Liver (tissue), 9 donors: Measurements from ENCODE around the gene ARL4A. TPM values are rescaled to one million over a fixed set of nuclear protein-coding genes. Genes with fewer than 3 reads are reported as not detected.

Experiments
- DNase-seq: peaks from one replicate; pipeline ENCODE4 v3.0.0-alpha.2; 2017; ENCODE audit warnings: low spot score
- H3K27ac ChIP-seq, 2 donors: one replicate each; pipeline ENCODE4 v1.7.0; 2013; ENCODE audit warnings: inconsistent platforms in 2 of 2, low read length in 2 of 2, control low read depth in 1 of 2, low read depth in 1 of 2, mild to moderate bottlenecking in 1 of 2
- H3K27me3 ChIP-seq, 4 donors: one replicate each; pipeline versions ENCODE4 v1.6.1 to v1.7.0; 2013; ENCODE audit warnings: low read length in 3 of 4, inconsistent platforms in 1 of 4, mild to moderate bottlenecking in 1 of 4, moderate library complexity in 1 of 4; ENCODE audit not compliant: control insufficient read depth in 4 of 4, insufficient read depth in 4 of 4
- H3K36me3 ChIP-seq, 4 donors: one replicate each; pipeline versions ENCODE4 v1.6.1 to v1.7.0; 2013; ENCODE audit warnings: low read length in 3 of 4, mild to moderate bottlenecking in 3 of 4, low read depth in 1 of 4, moderate library complexity in 1 of 4; ENCODE audit not compliant: control insufficient read depth in 4 of 4, insufficient read depth in 3 of 4
- H3K4me1 ChIP-seq, 4 donors: one replicate each; pipeline versions ENCODE4 v1.6.1 to v1.7.0; 2013; ENCODE audit warnings: low read length in 3 of 4, mild to moderate bottlenecking in 3 of 4, moderate library complexity in 1 of 4; ENCODE audit not compliant: control insufficient read depth in 4 of 4, insufficient read depth in 4 of 4
- H3K4me3 ChIP-seq, 3 donors: one replicate each; pipeline versions ENCODE4 v1.6.1 to v1.7.0; 2013; ENCODE audit warnings: low read length in 3 of 3, control low read depth in 1 of 3, low read depth in 1 of 3, mild to moderate bottlenecking in 1 of 3
- H3K9ac ChIP-seq, 2 donors: one replicate each; pipeline ENCODE4 v1.7.0; 2013; ENCODE audit warnings: low read length in 2 of 2, mild to moderate bottlenecking in 2 of 2, moderate library complexity in 2 of 2, control low read depth in 1 of 2, low read depth in 1 of 2
- H3K9me3 ChIP-seq, 4 donors: one replicate each; pipeline versions ENCODE4 v1.6.1 to v1.7.0; 2013; ENCODE audit warnings: low read length in 3 of 4; ENCODE audit not compliant: control insufficient read depth in 4 of 4
- EGR1 ChIP-seq, 2 donors: IDR thresholded peaks; 2 replicates each; pipeline ENCODE4 v1.6.1; 2016 to 2018; ENCODE audit warnings: antibody characterized with exemption in 2 of 2, low read depth in 2 of 2
- FOXA2 ChIP-seq: IDR thresholded peaks from 2 replicates; pipeline ENCODE4 v1.6.1; 2016; ENCODE audit warnings: antibody characterized with exemption
- GABPA ChIP-seq, 2 donors: IDR thresholded peaks in 1 of 2; conservative IDR thresholded peaks in 1 of 2; 2 replicates each; pipeline ENCODE4 v1.6.1; 2016; ENCODE audit warnings: antibody characterized with exemption in 2 of 2, mild to moderate bottlenecking in 1 of 2, moderate library complexity in 1 of 2
- HNF4G ChIP-seq: IDR thresholded peaks from 2 replicates; pipeline ENCODE4 v1.6.1; 2016; ENCODE audit warnings: antibody characterized with exemption
- JUND ChIP-seq, 2 donors: IDR thresholded peaks; 2 replicates each; pipeline ENCODE4 v1.6.1; 2016; ENCODE audit warnings: antibody characterized with exemption in 2 of 2
- NR2F2 ChIP-seq: IDR thresholded peaks from 2 replicates; pipeline ENCODE4 v1.6.1; 2016; ENCODE audit warnings: antibody characterized with exemption
- RAD21 ChIP-seq, 2 donors: IDR thresholded peaks; 2 replicates each; pipeline ENCODE4 v1.6.1; 2016; ENCODE audit warnings: antibody characterized with exemption in 2 of 2, mild to moderate bottlenecking in 2 of 2
- RXRA ChIP-seq, 2 donors: IDR thresholded peaks; 2 replicates each; pipeline ENCODE4 v1.6.1; 2017 to 2018; ENCODE audit warnings: antibody characterized with exemption in 2 of 2, mild to moderate bottlenecking in 1 of 2
- TAF1 ChIP-seq: conservative IDR thresholded peaks from 2 replicates; pipeline ENCODE4 v1.6.1; 2016; ENCODE audit warnings: antibody characterized with exemption, mild to moderate bottlenecking
- YY1 ChIP-seq: IDR thresholded peaks from 2 replicates; pipeline ENCODE4 v1.6.1; 2016; ENCODE audit warnings: antibody characterized with exemption, mild to moderate bottlenecking
- WGBS: extraction: QIAGEN DNeasy Blood & Tissue Kit; methylation state at CpG from one replicate; pipeline ENCODE4 v1.1.7; 2013; 5-methylcytosine and 5-hydroxymethylcytosine counted together
- polyA plus RNA-seq, 2 donors: library from polyadenylated mRNA; stranded (reverse) in 1 of 2; unstranded in 1 of 2; fragments of 200-250 nt in 1 of 2; fragments of >200 nt in 1 of 2; fragmentation: Nextera tagmentation in 1 of 2; extraction: Ambion mirVana in 1 of 2; gene quantifications; one replicate each; pipeline versions ENCODE4 v1.2.1 to v1.2.3, GENCODE V29; 2013 to 2015
- total RNA-seq, 2 donors: library from RNA; depleted of rRNA; stranded (reverse); fragments of >200 nt; gene quantifications; one replicate each; pipeline ENCODE4 v1.2.3, GENCODE V29; 2014
- TF ChIP-seq, protein P1 (sequence below): IDR thresholded peaks from 2 replicates; pipeline ENCODE4 v1.6.1; 2016; ENCODE audit warnings: antibody characterized with exemption
- TF ChIP-seq, protein P2 (sequence below): IDR thresholded peaks from 2 replicates; pipeline ENCODE4 v1.6.1; 2016; ENCODE audit warnings: antibody characterized with exemption
- TF ChIP-seq, protein P3 (sequence below): IDR thresholded peaks from 2 replicates; pipeline ENCODE4 v1.6.1; 2016; ENCODE audit warnings: antibody characterized with exemption
- TF ChIP-seq, protein P4 (sequence below): fragments of 150-350 bp; IDR thresholded peaks from 2 replicates; pipeline ENCODE4 v1.5.1; 2017; ENCODE audit warnings: improper control_type of control experiment, low read depth, low read length; ENCODE audit not compliant: missing input control
- TF ChIP-seq, protein P5 (sequence below): IDR thresholded peaks from 2 replicates; pipeline ENCODE4 v1.6.1; 2016; ENCODE audit warnings: antibody characterized with exemption, mild to moderate bottlenecking
- donor health status: healthy.
- donor health status: healthy.
- donor health status: healthy.
- donor health status: healthy.
- donor health status: healthy.

Gene ARL4A
- total and polyA plus RNA-seq, 4 donors = 7.5 to 77.3 (median 16.0) TPM

DNA sequence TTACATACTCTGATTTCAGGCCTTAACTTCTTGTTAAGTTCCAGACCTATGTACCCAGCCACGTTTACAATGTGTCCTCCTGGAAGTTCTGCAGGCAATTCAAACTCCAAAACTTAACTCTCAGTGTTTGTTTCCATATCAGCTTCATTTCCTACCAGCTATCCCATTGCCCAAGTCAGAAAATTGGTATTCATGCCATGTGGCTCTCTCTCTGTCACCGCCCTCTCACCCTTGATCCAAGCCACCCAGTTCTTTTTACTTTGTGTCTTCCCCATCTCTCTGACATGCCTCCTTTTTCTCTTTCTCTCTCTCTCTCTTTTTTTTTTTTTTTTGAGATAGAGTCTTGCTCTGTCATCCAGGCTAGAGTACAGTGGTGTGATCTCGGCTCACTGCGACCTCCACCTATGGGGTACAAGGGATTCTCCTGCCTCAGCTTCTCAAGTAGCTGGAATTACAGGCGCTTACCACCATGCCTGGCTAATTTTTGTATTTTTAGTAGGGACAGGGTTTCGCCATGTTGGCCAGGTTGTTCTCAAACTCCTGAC lies 33.9 kb downstream of the ARL4A start:
- H3K9ac ChIP-seq = no peak overlapping the region
- no peak overlapping the region for H3K27ac ChIP-seq
- no peaks in the 10 kb centered on the region for H3K4me1 ChIP-seq
- no peaks in the 10 kb centered on the region for H3K9me3 ChIP-seq
- H3K4me3 ChIP-seq = no peak overlapping the region
- TF ChIP-seq RAD21 (IDR thresholded peaks at IDR 0.05) (no peak), JUND (IDR thresholded peaks at IDR 0.05) (no peak), RXRA (IDR thresholded peaks at IDR 0.05) (no peak), YY1 (no peak), EGR1 (IDR thresholded peaks at IDR 0.05; ENCODE audit: low read depth in 2 of 2) (no peak), GABPA (IDR thresholded peaks at IDR 0.05 in 1 of 2, conservative IDR thresholded peaks at IDR 0.05 in 1 of 2) (no peak), TAF1 (no peak), NR2F2 (no peak)
- TF ChIP-seq, protein P1, sequence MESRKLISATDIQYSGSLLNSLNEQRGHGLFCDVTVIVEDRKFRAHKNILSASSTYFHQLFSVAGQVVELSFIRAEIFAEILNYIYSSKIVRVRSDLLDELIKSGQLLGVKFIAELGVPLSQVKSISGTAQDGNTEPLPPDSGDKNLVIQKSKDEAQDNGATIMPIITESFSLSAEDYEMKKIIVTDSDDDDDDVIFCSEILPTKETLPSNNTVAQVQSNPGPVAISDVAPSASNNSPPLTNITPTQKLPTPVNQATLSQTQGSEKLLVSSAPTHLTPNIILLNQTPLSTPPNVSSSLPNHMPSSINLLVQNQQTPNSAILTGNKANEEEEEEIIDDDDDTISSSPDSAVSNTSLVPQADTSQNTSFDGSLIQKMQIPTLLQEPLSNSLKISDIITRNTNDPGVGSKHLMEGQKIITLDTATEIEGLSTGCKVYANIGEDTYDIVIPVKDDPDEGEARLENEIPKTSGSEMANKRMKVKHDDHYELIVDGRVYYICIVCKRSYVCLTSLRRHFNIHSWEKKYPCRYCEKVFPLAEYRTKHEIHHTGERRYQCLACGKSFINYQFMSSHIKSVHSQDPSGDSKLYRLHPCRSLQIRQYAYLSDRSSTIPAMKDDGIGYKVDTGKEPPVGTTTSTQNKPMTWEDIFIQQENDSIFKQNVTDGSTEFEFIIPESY = no peak
- TF ChIP-seq, protein P2, sequence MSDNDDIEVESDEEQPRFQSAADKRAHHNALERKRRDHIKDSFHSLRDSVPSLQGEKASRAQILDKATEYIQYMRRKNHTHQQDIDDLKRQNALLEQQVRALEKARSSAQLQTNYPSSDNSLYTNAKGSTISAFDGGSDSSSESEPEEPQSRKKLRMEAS = no peak
- TF ChIP-seq, protein P3, sequence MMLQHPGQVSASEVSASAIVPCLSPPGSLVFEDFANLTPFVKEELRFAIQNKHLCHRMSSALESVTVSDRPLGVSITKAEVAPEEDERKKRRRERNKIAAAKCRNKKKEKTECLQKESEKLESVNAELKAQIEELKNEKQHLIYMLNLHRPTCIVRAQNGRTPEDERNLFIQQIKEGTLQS = no peak
- TF ChIP-seq, protein P4, sequence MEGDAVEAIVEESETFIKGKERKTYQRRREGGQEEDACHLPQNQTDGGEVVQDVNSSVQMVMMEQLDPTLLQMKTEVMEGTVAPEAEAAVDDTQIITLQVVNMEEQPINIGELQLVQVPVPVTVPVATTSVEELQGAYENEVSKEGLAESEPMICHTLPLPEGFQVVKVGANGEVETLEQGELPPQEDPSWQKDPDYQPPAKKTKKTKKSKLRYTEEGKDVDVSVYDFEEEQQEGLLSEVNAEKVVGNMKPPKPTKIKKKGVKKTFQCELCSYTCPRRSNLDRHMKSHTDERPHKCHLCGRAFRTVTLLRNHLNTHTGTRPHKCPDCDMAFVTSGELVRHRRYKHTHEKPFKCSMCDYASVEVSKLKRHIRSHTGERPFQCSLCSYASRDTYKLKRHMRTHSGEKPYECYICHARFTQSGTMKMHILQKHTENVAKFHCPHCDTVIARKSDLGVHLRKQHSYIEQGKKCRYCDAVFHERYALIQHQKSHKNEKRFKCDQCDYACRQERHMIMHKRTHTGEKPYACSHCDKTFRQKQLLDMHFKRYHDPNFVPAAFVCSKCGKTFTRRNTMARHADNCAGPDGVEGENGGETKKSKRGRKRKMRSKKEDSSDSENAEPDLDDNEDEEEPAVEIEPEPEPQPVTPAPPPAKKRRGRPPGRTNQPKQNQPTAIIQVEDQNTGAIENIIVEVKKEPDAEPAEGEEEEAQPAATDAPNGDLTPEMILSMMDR = no peak
- WGBS = 91% methylated on average over 6 of the region's 6 CpGs
- no peaks in the 10 kb centered on the region for H3K36me3 ChIP-seq
- DNase-seq = no peak
- no peaks in the 10 kb centered on the region for H3K27me3 ChIP-seq

DNA sequence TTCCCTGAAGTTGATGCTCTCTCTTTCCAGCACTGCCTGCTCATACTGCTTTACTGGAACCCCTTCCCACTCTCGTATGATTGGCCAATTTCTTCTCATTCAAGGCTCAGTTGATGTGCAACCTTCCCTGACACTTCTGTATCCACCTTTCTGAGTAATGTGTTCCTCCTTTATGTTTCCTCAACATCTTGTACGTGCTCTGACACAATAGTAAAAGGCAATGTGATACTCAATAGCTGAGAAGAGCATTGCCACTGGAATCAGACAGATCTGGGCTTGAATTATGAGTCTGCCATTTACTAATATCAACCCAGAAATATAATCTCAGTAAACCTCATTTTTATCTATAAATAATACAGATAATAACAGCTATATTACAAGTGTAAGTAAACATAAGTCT lies 34.7 kb downstream of the ARL4A start:
- Histone ChIP-seq H3K9me3 (no peaks in the 10 kb centered on the region), H3K27ac (no peak overlapping the region)
- WGBS = 83% methylated on average over 2 of the region's 2 CpGs

More for the DNA sequence above, 34.7 kb downstream of the ARL4A start:
- Histone ChIP-seq H3K27me3 (no peaks in the 10 kb centered on the region), H3K36me3 (no peaks in the 10 kb centered on the region), H3K9ac (no peak overlapping the region), H3K4me3 (no peak overlapping the region), H3K4me1 (no peaks in the 10 kb centered on the region)
- no peak for DNase-seq
- no peak for TF ChIP-seq FOXA2
- TF ChIP-seq JUND (IDR thresholded peaks at IDR 0.05) = no peak
- TF ChIP-seq, protein P4 = no peak
- no peak for TF ChIP-seq EGR1 (IDR thresholded peaks at IDR 0.05; ENCODE audit: low read depth in 2 of 2)
- TF ChIP-seq GABPA (IDR thresholded peaks at IDR 0.05 in 1 of 2, conservative IDR thresholded peaks at IDR 0.05 in 1 of 2) = no peak
- no peak for TF ChIP-seq HNF4G
- TF ChIP-seq TAF1 = no peak
- TF ChIP-seq, protein P5, sequence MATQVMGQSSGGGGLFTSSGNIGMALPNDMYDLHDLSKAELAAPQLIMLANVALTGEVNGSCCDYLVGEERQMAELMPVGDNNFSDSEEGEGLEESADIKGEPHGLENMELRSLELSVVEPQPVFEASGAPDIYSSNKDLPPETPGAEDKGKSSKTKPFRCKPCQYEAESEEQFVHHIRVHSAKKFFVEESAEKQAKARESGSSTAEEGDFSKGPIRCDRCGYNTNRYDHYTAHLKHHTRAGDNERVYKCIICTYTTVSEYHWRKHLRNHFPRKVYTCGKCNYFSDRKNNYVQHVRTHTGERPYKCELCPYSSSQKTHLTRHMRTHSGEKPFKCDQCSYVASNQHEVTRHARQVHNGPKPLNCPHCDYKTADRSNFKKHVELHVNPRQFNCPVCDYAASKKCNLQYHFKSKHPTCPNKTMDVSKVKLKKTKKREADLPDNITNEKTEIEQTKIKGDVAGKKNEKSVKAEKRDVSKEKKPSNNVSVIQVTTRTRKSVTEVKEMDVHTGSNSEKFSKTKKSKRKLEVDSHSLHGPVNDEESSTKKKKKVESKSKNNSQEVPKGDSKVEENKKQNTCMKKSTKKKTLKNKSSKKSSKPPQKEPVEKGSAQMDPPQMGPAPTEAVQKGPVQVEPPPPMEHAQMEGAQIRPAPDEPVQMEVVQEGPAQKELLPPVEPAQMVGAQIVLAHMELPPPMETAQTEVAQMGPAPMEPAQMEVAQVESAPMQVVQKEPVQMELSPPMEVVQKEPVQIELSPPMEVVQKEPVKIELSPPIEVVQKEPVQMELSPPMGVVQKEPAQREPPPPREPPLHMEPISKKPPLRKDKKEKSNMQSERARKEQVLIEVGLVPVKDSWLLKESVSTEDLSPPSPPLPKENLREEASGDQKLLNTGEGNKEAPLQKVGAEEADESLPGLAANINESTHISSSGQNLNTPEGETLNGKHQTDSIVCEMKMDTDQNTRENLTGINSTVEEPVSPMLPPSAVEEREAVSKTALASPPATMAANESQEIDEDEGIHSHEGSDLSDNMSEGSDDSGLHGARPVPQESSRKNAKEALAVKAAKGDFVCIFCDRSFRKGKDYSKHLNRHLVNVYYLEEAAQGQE = no peak
